Measurements from ENCODE around the gene CDK18. TPM values are rescaled to one million over a fixed set of nuclear protein-coding genes. Genes with fewer than 3 reads are reported as not detected.

Gene CDK18
- total RNA-seq, 1 donor from 2014 or later = 179 TPM

DNA sequence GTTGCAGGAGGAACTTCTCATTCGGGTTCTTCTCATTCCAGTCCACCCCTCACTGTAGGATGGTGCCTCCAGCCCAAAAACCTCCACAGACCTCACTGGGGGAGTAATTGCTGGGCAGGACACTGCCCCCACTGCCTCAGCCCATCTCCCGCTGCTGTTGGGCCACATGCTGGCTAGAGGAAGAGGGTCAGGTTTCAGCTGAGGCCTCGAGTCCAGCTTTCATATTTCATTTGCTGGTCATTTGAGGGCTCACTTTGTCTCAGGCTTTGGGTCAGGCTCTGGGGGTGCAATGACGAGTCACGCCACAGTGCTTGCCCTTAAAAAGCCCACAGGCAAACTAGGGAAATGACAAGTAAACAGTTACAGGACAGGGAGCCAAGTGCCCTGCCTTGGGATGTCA lies 9.3 kb downstream of the CDK18 start:
- intact Hi-C loops (cut with micrococcal nuclease) = no loop called here
- H3K4me1 ChIP-seq = peaks cover 98% of the 10 kb centered on the region
- peak overlapping the region; percentile 94 for H3K27ac ChIP-seq (replicated peaks)
- no peak overlapping the region for H3K4me3 ChIP-seq
- H3K9me3 ChIP-seq (replicated peaks) = no peaks in the 10 kb centered on the region
- DNase-seq = no peak
- no peaks in the 10 kb centered on the region for H3K27me3 ChIP-seq (ENCODE audit: low read depth)
- TF ChIP-seq, protein P1, sequence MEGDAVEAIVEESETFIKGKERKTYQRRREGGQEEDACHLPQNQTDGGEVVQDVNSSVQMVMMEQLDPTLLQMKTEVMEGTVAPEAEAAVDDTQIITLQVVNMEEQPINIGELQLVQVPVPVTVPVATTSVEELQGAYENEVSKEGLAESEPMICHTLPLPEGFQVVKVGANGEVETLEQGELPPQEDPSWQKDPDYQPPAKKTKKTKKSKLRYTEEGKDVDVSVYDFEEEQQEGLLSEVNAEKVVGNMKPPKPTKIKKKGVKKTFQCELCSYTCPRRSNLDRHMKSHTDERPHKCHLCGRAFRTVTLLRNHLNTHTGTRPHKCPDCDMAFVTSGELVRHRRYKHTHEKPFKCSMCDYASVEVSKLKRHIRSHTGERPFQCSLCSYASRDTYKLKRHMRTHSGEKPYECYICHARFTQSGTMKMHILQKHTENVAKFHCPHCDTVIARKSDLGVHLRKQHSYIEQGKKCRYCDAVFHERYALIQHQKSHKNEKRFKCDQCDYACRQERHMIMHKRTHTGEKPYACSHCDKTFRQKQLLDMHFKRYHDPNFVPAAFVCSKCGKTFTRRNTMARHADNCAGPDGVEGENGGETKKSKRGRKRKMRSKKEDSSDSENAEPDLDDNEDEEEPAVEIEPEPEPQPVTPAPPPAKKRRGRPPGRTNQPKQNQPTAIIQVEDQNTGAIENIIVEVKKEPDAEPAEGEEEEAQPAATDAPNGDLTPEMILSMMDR (IDR thresholded peaks at IDR 0.05; ENCODE audit: borderline replicate concordance) = no peak
- H3K36me3 ChIP-seq = no peaks in the 10 kb centered on the region

DNA sequence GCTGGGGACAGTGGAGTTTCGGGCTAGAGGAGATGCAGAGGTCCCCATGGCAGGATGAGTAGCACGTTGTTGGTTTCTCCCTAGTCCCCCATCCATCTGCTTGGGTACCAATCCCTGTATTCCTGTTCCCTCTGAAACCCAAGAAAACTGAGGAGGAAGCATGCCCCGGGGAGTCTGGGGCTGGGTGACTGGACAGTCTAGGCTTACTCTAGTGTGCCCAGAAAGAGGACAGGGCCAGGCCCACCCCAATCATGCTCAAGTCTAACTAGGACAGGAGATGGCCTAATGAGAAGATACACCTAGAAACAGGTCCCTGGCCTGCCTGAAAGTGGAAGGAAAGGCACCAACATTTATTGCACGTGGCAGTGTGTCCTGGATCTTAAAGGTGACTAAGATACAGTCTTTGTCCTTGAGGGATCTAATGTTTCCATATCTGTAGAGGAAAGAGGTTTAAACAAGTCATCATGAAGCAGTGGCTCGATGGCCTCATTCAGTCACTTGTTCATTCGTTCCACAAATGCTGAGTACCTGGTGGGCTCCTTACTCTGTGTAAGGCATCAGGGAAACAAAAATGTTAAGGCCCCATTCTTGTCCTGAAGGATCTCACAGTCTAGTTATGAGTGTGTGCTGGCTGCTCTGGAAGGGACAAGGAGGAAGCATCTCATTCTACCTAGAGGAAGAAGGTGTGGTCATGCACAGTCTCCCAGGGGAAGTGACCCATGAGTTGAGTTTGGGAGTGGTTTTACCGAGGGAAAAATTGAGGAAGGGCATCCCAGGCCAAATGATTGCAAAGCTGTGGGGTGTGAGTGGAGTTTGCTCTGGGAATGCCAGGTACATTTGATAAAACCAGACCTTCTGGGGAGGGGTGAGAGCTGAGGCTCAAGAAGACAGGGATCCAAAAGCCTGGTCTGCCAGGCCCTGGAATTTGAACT lies 10.0 kb downstream of the CDK18 start:
- Histone ChIP-seq H3K4me3 (no peak overlapping the region), H3K4me1 (peaks cover 100% of the 10 kb centered on the region), H3K36me3 (no peaks in the 10 kb centered on the region), H3K9me3 (replicated peaks) (no peaks in the 10 kb centered on the region), H3K27me3 (ENCODE audit: low read depth) (no peaks in the 10 kb centered on the region), H3K27ac (replicated peaks) (peak overlapping the region; percentile 94)
- TF ChIP-seq, protein P1 (IDR thresholded peaks at IDR 0.05; ENCODE audit: borderline replicate concordance) = no peak
- intact Hi-C loops (cut with micrococcal nuclease) = no loop called here
- no peak for DNase-seq

DNA sequence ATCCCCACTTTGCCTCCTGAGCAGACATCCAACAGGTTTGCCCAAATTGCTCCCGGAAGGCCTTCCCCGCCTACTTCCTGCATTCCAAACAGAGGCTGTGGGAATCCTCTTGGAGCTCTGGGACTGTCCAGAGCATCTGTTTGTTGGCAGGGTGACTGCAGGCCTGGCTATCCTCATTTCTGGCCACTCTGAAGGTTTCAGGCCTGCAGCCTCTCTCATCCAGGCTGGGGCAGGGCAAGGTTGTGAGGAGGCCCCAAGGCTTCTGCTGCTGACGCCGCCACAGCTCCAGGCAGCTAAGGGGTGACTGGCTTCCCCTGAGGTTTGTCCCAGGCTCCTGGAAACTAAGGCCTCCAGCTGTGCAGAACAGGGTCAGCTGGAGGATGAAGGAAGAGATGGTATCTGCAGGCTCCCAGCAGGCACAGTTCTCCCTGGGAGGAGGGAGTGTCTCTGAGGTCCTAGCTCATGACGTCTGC lies 11.3 kb downstream of the CDK18 start:
- DNase-seq = peak; percentile 52
- H3K27ac ChIP-seq (replicated peaks) = peak overlapping the region; percentile 94

DNA sequence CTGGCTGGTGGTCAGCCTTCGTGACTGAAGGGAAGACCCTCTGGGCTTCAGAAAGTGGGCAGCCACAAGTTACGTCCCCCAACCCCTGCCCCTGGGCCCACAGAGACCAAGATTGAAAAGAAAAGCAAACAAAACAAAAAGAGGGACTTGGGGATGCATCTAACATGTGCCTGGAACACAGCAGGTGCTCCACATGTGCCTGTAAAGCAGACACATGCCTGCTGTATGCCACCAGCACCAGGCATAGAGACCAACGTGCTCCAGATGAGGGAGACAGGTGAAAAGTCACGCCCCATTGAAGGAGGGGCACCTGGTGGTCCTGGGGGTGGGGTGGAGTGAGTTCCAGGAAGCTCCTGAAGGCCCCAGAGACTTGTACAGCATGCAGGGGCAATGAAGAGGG lies 11.9 kb downstream of the CDK18 start:
- intact Hi-C loops (cut with micrococcal nuclease) = no loop called here
- H3K36me3 ChIP-seq = peaks cover 3% of the 10 kb centered on the region
- TF ChIP-seq, protein P1 (IDR thresholded peaks at IDR 0.05; ENCODE audit: borderline replicate concordance) = no peak

More for the DNA sequence above, 11.3 kb downstream of the CDK18 start:
- TF ChIP-seq, protein P1 (IDR thresholded peaks at IDR 0.05; ENCODE audit: borderline replicate concordance) = no peak
- Histone ChIP-seq H3K9me3 (replicated peaks) (no peaks in the 10 kb centered on the region), H3K36me3 (peaks cover 1% of the 10 kb centered on the region), H3K4me1 (peaks cover 100% of the 10 kb centered on the region), H3K27me3 (ENCODE audit: low read depth) (no peaks in the 10 kb centered on the region), H3K4me3 (no peak overlapping the region)
- intact Hi-C loops (cut with micrococcal nuclease) = no loop called here

DNA sequence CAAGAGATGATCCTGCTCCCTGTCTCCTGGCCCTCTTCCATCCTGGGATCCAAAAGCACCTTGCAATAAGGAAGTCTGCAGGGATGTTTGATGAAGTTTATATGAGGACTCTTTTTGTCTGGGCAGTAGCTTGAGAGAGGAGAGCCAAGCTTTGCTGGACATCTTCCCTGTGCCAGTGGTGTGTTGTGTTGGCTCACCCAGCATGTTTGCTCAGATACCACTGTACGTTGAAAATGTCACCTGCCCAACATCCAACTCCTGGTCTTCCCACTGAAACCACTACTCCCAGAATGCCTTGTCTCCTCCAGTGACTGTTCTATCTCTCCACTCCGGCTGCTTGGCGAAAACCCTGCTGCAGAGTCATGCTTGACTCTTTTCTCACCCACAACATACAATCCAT lies 12.8 kb downstream of the CDK18 start:
- Histone ChIP-seq H3K4me1 (peaks cover 100% of the 10 kb centered on the region), H3K27me3 (ENCODE audit: low read depth) (no peaks in the 10 kb centered on the region), H3K9me3 (replicated peaks) (no peaks in the 10 kb centered on the region), H3K4me3 (no peak overlapping the region), H3K27ac (replicated peaks) (peak overlapping the region; percentile 94), H3K36me3 (peaks cover 3% of the 10 kb centered on the region)
- intact Hi-C loops (cut with micrococcal nuclease) = no loop called here
- DNase-seq = no peak
- TF ChIP-seq, protein P1 (IDR thresholded peaks at IDR 0.05; ENCODE audit: borderline replicate concordance) = no peak

More for the DNA sequence above, 11.9 kb downstream of the CDK18 start:
- H3K4me1 ChIP-seq = peaks cover 100% of the 10 kb centered on the region
- H3K4me3 ChIP-seq = no peak overlapping the region
- H3K27me3 ChIP-seq (ENCODE audit: low read depth) = no peaks in the 10 kb centered on the region
- peak overlapping the region; percentile 94 for H3K27ac ChIP-seq (replicated peaks)
- no peak for DNase-seq
- H3K9me3 ChIP-seq (replicated peaks) = no peaks in the 10 kb centered on the region
